ENCODE data around the gene SEMA5A.

Gene SEMA5A

GRCh38 chr5:9105851-9106250, 440.0 kb downstream of the SEMA5A start:
- no peak for DNase-seq (ENCODE audit: low read depth)

- no peak for DNase-seq (ENCODE audit: low read depth)
Measured at GRCh38 chr5:9104571-9105339, 441.1 kb downstream of the SEMA5A start.

- no peak for DNase-seq (ENCODE audit: low read depth)
Measured at GRCh38 chr5:9103290-9103689, 442.6 kb downstream of the SEMA5A start.

GRCh38 chr5:9099689-9100088, 446.2 kb downstream of the SEMA5A start:
- no peak for DNase-seq (ENCODE audit: low read depth)

- DNase-seq (ENCODE audit: low read depth): no peak
Measured at GRCh38 chr5:9098990-9099389, 446.9 kb downstream of the SEMA5A start.

GRCh38 chr5:9094582-9094981, 451.3 kb downstream of the SEMA5A start:
- no peak for DNase-seq (ENCODE audit: low read depth)

GRCh38 chr5:9091896-9092662, 453.8 kb downstream of the SEMA5A start:
- no peak for DNase-seq (ENCODE audit: low read depth)

- DNase-seq (ENCODE audit: low read depth): no peak
Measured at GRCh38 chr5:9090381-9091026, 455.4 kb downstream of the SEMA5A start.

- no peak for DNase-seq (ENCODE audit: low read depth)
Measured at GRCh38 chr5:9089893-9090292, 456.0 kb downstream of the SEMA5A start.

- DNase-seq (ENCODE audit: low read depth): no peak
Measured at GRCh38 chr5:9082996-9083395, 462.9 kb downstream of the SEMA5A start.

- DNase-seq (ENCODE audit: low read depth): no peak
Measured at GRCh38 chr5:9072701-9073100, 473.2 kb downstream of the SEMA5A start.

- no peak for DNase-seq (ENCODE audit: low read depth)
Measured at GRCh38 chr5:9071524-9071923, 474.4 kb downstream of the SEMA5A start.

- no peak for DNase-seq (ENCODE audit: low read depth)
Measured at GRCh38 chr5:9071074-9071473, 474.8 kb downstream of the SEMA5A start.

- DNase-seq (ENCODE audit: low read depth): no peak
Measured at GRCh38 chr5:9069650-9070049, 476.2 kb downstream of the SEMA5A start.

GRCh38 chr5:9067154-9067553, 478.7 kb downstream of the SEMA5A start:
- DNase-seq (ENCODE audit: low read depth): no peak

- DNase-seq (ENCODE audit: low read depth): no peak
Measured at GRCh38 chr5:9066349-9066748, 479.5 kb downstream of the SEMA5A start.

- no peak for DNase-seq (ENCODE audit: low read depth)
Measured at GRCh38 chr5:9063615-9064245, 482.1 kb downstream of the SEMA5A start.

- DNase-seq (ENCODE audit: low read depth): no peak
Measured at GRCh38 chr5:9062873-9063272, 483.0 kb downstream of the SEMA5A start.

- DNase-seq (ENCODE audit: low read depth): peak; percentile 61
Measured at GRCh38 chr5:9059920-9060691, 485.8 kb downstream of the SEMA5A start.

GRCh38 chr5:9058666-9059065, 487.2 kb downstream of the SEMA5A start:
- no peak for DNase-seq (ENCODE audit: low read depth)

GRCh38 chr5:9058161-9058560, 487.7 kb downstream of the SEMA5A start:
- DNase-seq (ENCODE audit: low read depth): no peak
